IMR-90 (cell line): ENCODE measurements around the gene IL11. TPM values are rescaled to one million over a fixed set of nuclear protein-coding genes. Genes with fewer than 3 reads are reported as not detected.
A peak's percentile ranks its signal among the peaks of the same experiment; 100 is the strongest.

Source experiments
- ATAC-seq: fragments of 200-7000 bp; cut with Tn5 transposase; 2 replicates; pipeline ENCODE4 v1.9.1; 2020; ENCODE audit warnings: low read depth, mild to moderate bottlenecking, moderate library complexity
- BruUV-seq: library from RNA; stranded (reverse); fragments of 400-500 nt; replicated peaks from 2 replicates; lab custom pipeline; 2021; lab: Mats Ljungman, UMichigan
- CTCF ChIA-PET: fragments of 300-600 bp; formaldehyde crosslinking; extraction: SDS; loops from one replicate; lab custom pipeline; 2021; ENCODE audit warnings: antibody characterized with exemption; lab: Yijun Ruan, JAX
- POLR2A ChIA-PET: fragments of 300-600 bp; sonication (Branson Sonifier 250); formaldehyde crosslinking; loops from one replicate; lab custom pipeline; 2022; ENCODE audit warnings: antibody characterized with exemption; ENCODE audit not compliant: unreplicated experiment; lab: Charles Lee
- DNase-seq: peaks from one replicate; pipeline ENCODE4 v3.0.0; 2013
- H2AFZ ChIP-seq: replicated peaks from 2 replicates; pipeline ENCODE3; 2013; ENCODE audit warnings: low read length, mild to moderate bottlenecking; ENCODE audit not compliant: poor library complexity
- H2AK5ac ChIP-seq: 2 replicates; pipeline ENCODE4 v1.6.1; 2013; ENCODE audit warnings: low read depth, low read length, inconsistent platforms
- H2AK9ac ChIP-seq: replicated peaks from 2 replicates; pipeline ENCODE3; 2013; ENCODE audit warnings: mild to moderate bottlenecking, low read depth, low read length, moderate library complexity; ENCODE audit not compliant: poor library complexity
- H2BK120ac ChIP-seq: 2 replicates; pipeline ENCODE4 v1.6.1; 2013; ENCODE audit warnings: low read depth, low read length, inconsistent platforms
- H2BK15ac ChIP-seq: 3 replicates; pipeline ENCODE4 v1.6.1; 2013; ENCODE audit warnings: low read depth, low read length, inconsistent platforms
- H2BK20ac ChIP-seq: 2 replicates; pipeline ENCODE4 v1.6.1; 2013; ENCODE audit warnings: low read depth, mild to moderate bottlenecking, inconsistent platforms, low read length, moderate library complexity
- H2BK5ac ChIP-seq: 2 replicates; pipeline ENCODE4 v1.6.1; 2013; ENCODE audit warnings: mild to moderate bottlenecking, low read depth, low read length, inconsistent platforms; ENCODE audit not compliant: poor library complexity, severe bottlenecking
- H3K14ac ChIP-seq: replicated peaks from 2 replicates; pipeline ENCODE4 v1.6.1; 2013; ENCODE audit warnings: low read depth, low read length, inconsistent platforms
- H3K18ac ChIP-seq: 2 replicates; pipeline ENCODE4 v1.6.1; 2013; ENCODE audit warnings: low read depth, low read length, control low read depth
- H3K23ac ChIP-seq: 2 replicates; pipeline ENCODE4 v1.6.1; 2013; ENCODE audit warnings: low read depth, low read length, inconsistent platforms
- H3K27ac ChIP-seq: 2 replicates; pipeline ENCODE4 v1.5.1; 2013; ENCODE audit warnings: mild to moderate bottlenecking, control low read depth, low read length; ENCODE audit not compliant: insufficient read depth
- H3K27me3 ChIP-seq: 2 replicates; pipeline ENCODE4 v1.6.1; 2013; ENCODE audit warnings: low read length; ENCODE audit not compliant: control insufficient read depth, insufficient read depth
- H3K36me3 ChIP-seq: 2 replicates; pipeline ENCODE4 v1.6.1; 2013; ENCODE audit warnings: low read length, mixed read lengths; ENCODE audit not compliant: control insufficient read depth, insufficient read depth
- H3K4ac ChIP-seq: 2 replicates; pipeline ENCODE4 v1.6.1; 2013; ENCODE audit warnings: low read depth, low read length, inconsistent platforms
- H3K4me1 ChIP-seq: 2 replicates; pipeline ENCODE4 v1.6.1; 2013; ENCODE audit warnings: low read length, mixed read lengths; ENCODE audit not compliant: control insufficient read depth, insufficient read depth
- H3K4me2 ChIP-seq: 2 replicates; pipeline ENCODE4 v1.6.1; 2013; ENCODE audit warnings: low read depth, mild to moderate bottlenecking, control low read depth, low read length, moderate library complexity
- H3K4me3 ChIP-seq: 2 replicates; pipeline ENCODE4 v1.5.1; 2013; ENCODE audit warnings: low read depth, mild to moderate bottlenecking, control low read depth, low read length, moderate library complexity; ENCODE audit not compliant: insufficient read depth
- H3K56ac ChIP-seq: 2 replicates; pipeline ENCODE4 v1.6.1; 2013; ENCODE audit warnings: low read length, inconsistent platforms; ENCODE audit not compliant: insufficient read depth; ENCODE audit errors: extremely low read depth
- H3K79me1 ChIP-seq, 2 experiments: 2 replicates each; pipeline ENCODE4 v1.6.1; 2013; ENCODE audit warnings: low read length in 2 of 2, inconsistent platforms in 1 of 2, low read depth in 1 of 2
- H3K9ac ChIP-seq: 2 replicates; pipeline ENCODE4 v1.6.1; 2013; ENCODE audit warnings: low read depth, low read length, control low read depth
- H3K9me1 ChIP-seq: 2 replicates; pipeline ENCODE4 v1.6.1; 2013; ENCODE audit warnings: low read length, inconsistent platforms; ENCODE audit not compliant: insufficient read depth
- H3K9me3 ChIP-seq: 2 replicates; pipeline ENCODE4 v1.6.1; 2013; ENCODE audit warnings: low read length; ENCODE audit not compliant: control insufficient read depth, insufficient read depth
- H4K20me1 ChIP-seq: 2 replicates; pipeline ENCODE4 v1.6.1; 2013; ENCODE audit warnings: low read length, inconsistent platforms; ENCODE audit not compliant: insufficient read depth
- H4K5ac ChIP-seq: 2 replicates; pipeline ENCODE4 v1.6.1; 2013; ENCODE audit warnings: mild to moderate bottlenecking, low read depth, low read length, control low read depth
- H4K8ac ChIP-seq, 2 experiments: 2 replicates each; pipeline ENCODE4 v1.6.1; 2013; ENCODE audit warnings: low read depth in 2 of 2, low read length in 2 of 2, control low read depth in 1 of 2, inconsistent platforms in 1 of 2
- H4K91ac ChIP-seq: 2 replicates; pipeline ENCODE4 v1.6.1; 2013; ENCODE audit warnings: low read depth, low read length, inconsistent platforms; ENCODE audit not compliant: insufficient read depth
- FOS ChIP-seq: fragments of 150-350 bp; IDR thresholded peaks from 2 replicates; pipeline ENCODE4 v1.6.1; 2016; ENCODE audit warnings: low read depth, low read length
- RAD21 ChIP-seq: IDR thresholded peaks from 2 replicates; pipeline ENCODE4 v1.6.1; 2012; ENCODE audit warnings: low read length, improper control_type of control experiment
- WGBS, 2 experiments: methylation state at CpG; one replicate each; pipeline versions ENCODE4 v1.1.5 to v1.1.7; 2013; ENCODE audit warnings: missing lambda C conversion rate in 2 of 2; ENCODE audit not compliant: insufficient read length in 1 of 2; ENCODE audit errors: extremely low coverage in 2 of 2; 5-methylcytosine and 5-hydroxymethylcytosine counted together
- dilution Hi-C: fragments of 300-500 bp; cut with HindIII; formaldehyde crosslinking; loops from one replicate; pipeline ENCODE4 v1.14.3; 2018; ENCODE audit warnings: low sequenced_read_pairs; ENCODE audit not compliant: unreplicated experiment
- in situ Hi-C: fragments of 300-500 bp; cut with MboI; formaldehyde crosslinking; loops from 3 replicates; pipeline ENCODE4 v1.14.3; 2019; ENCODE audit warnings: low sequenced_read_pairs, inconsistent platforms, mixed read lengths
- intact Hi-C: fragments of 100-400 bp; cut with micrococcal nuclease; formaldehyde crosslinking; loops from 2 replicates; pipeline ENCODE4 v1.10.0; 2022
- polyA plus RNA-seq, 3 experiments: library from polyadenylated mRNA; depleted of rRNA; stranded (reverse); fragments of >200 nt; gene quantifications; 2 replicates each; pipeline ENCODE4 v1.2.3, GENCODE V29; 2012; ENCODE audit warnings: low replicate concordance in 1 of 3
- total RNA-seq: library from RNA; depleted of rRNA; stranded (reverse); fragments of >200 nt; gene quantifications from 2 replicates; pipeline ENCODE4 v1.2.3, GENCODE V29; 2012

The IL11 gene
- total and polyA plus RNA-seq, 2 of the 4 experiments (the other 2 are of a cell fraction) = 14.3 to 33.6 TPM

GRCh38 chr19:55358943-55359908 is 11.0 kb downstream of the IL11 start:
- Histone ChIP-seq H4K8ac (no peak overlapping the region), H2AK9ac (no peak overlapping the region), H2AFZ (no peak overlapping the region), H4K5ac (no peak overlapping the region), H3K9me3 (no peaks in the 10 kb centered on the region), H2AK5ac (0 out of 2 replicates have a peak overlapping the region, but pooled peaks have one; percentile 8), H3K27me3 (peaks cover 21% of the 10 kb centered on the region), H3K4ac (no peak overlapping the region), H3K36me3 (no peaks in the 10 kb centered on the region), H2BK15ac (no peak overlapping the region), H3K4me3 (no peak overlapping the region), H3K4me1 (peaks cover under 1% of the 10 kb centered on the region; the same call in 1 of the 2 replicates), H3K27ac (no peak overlapping the region), H3K4me2 (no peak overlapping the region), H3K79me1 (no peaks in the 10 kb centered on the region), H4K20me1 (peaks cover 16% of the 10 kb centered on the region), H3K14ac (no peak overlapping the region), H3K23ac (no peak overlapping the region), H4K91ac (no peak overlapping the region), H2BK20ac (no peak overlapping the region), H3K9me1 (peaks cover 3% of the 10 kb centered on the region; the same call in 1 of the 2 replicates), H2BK5ac (no peak overlapping the region), H3K18ac (no peak overlapping the region), H3K56ac (no peak overlapping the region), H2BK120ac (no peak overlapping the region), H3K9ac (no peak overlapping the region)
- no peak for DNase-seq
- no peak for TF ChIP-seq FOS
- no peak for TF ChIP-seq RAD21
- POLR2A ChIA-PET = no interaction called here
- CTCF ChIA-PET = interaction anchor here (0.7 kb wide), 1 partner anchor 32 kb away, joined by 3 read pairs; no protein-coding TSS in a partner anchor
- dilution Hi-C loops = no loop called here
- in situ Hi-C loops = no loop called here
- WGBS, 2 experiments = 74% methylated on average over 17 of the region's 32 CpGs; no CpG with 5 or more reads in 1 of the 2 experiments
- no TSS peak for BruUV-seq
- ATAC-seq = no peak
- intact Hi-C loops = no loop called here
